ENCODE measurements around the gene CEND1. TPM values are rescaled to one million over a fixed set of nuclear protein-coding genes. Genes with fewer than 3 reads are reported as not detected.

The CEND1 gene
- total RNA-seq, 2 donors from 2014 or later: not detected

GRCh38 chr11:828506-829175 is 38.8 kb upstream of the CEND1 start:
- no peak for DNase-seq (ENCODE audit: low spot score)
- intact Hi-C loops (cut with DNase I): no loop called here

DNA sequence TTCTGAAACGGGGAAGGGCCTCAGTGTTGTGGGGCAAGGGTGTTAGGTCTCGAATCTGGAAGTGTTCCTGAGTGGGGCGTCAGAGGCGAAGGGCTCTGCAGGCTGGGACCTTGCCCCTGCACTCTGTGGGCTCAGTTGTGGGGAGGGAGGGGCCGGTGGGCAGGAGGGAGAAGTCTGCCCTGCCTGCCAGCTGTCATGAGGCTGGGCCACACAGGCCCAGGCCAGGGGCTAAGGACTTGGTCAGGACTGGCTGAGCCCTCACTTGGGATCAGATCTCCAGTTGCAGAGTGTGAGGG is 38.0 kb upstream of the CEND1 start, which contains the start of gene CRACR2B:
TSS of gene CRACR2B (plus strand) at position 23 of the 296 bp plus-strand sequence. CDS start 689 bp downstream, outside the sequence.
- DNase-seq (ENCODE audit: low spot score): peak; percentile 82

DNA sequence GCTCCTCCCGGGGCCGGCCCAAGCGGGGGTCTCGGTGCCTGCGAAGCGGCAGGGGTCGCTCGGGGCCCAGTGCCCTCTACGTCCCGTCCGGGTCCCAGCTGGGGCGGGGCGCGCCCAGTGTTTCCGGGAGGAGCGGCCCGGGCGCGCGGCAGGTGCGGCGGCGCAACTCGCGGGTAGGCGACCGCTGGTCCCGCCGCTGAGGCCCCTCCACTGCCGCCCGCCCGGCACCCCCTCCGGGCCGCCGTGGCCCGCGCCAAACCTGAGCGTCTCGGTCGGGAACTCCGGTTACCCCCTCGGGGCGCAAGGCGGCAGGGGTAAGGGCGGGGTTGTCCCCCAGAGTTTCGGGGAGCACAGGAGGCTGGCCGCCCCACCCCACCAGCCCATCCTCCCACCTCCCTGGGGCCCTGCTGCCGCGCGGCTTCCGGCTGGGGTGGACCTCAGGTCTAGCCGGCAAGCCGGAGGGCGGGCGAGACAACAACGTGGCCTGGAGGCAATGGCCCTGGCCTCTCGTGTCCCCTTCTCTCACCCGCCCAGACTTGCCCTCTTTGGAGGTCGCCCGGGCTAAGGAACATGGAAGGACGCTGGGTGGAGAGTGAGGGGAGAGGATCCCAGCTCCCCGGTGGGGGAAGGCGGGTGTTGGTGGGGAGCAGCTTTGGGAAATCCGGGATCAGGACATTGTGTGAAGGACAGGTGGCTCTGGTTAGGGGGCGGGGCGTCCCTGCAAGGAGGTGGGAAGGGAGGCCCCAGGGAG is 37.4 kb upstream of the CEND1 start:
- peak; percentile 85 for DNase-seq (ENCODE audit: low spot score)
- intact Hi-C loops (cut with DNase I): no loop called here

More for the DNA sequence above, 38.0 kb upstream of the CEND1 start, which contains the start of gene CRACR2B:
- intact Hi-C loops (cut with DNase I): no loop called here

GRCh38 chr11:826836-827145 is 36.9 kb upstream of the CEND1 start:
- intact Hi-C loops (cut with DNase I): no loop called here
- DNase-seq (ENCODE audit: low spot score): no peak

- intact Hi-C loops (cut with DNase I): no loop called here
- DNase-seq (ENCODE audit: low spot score): no peak
These were observed 36.3 kb upstream of the CEND1 start for GRCh38 chr11:826227-826621.

DNA sequence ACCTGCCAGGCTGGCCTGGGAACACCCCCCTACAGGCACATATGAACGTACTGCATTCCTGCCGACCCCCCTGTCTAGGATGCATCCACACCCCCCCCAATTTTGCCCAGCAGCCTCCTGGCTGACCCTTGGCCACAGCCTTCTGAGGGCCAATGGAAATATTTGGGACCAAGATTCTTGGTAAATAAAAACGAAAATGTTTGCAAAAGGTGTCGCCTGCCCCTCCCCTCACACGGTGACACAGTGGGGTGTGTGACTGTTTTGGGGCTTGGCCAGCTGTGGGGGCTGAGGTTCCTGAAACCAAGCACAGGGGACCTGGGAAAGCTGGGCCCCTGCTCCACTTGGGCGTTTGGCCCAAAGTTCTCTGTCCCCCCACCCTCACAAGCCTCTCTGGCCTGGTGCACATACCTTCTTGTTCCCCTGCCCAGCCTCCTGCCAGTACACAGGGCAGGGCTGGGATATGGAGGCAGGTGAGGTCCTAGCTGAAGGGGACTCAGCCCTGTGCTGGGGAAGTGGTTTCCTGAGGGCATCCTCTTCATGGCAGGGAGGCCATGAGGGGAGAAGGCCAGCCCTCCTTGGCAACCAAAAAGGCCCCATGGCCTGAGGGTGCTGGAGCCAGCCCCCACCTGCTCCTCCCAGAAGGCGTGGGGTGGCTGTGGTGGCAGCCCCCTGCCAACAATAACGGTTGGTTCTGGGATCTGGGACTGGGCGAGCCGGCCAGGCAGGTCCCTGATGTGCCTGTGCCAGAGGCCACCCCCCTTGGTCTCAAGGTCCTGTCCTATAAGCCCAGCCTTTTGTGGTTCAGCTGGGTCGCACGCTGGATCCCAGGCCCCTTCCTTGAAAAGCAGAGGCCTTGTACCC is 35.7 kb upstream of the CEND1 start:
- peak; percentile 78 for DNase-seq (ENCODE audit: low spot score)
- intact Hi-C loops (cut with DNase I): no loop called here

- no peak for DNase-seq (ENCODE audit: low spot score)
- intact Hi-C loops (cut with DNase I): no loop called here
These were observed 35.1 kb upstream of the CEND1 start for GRCh38 chr11:824942-825341.

DNA sequence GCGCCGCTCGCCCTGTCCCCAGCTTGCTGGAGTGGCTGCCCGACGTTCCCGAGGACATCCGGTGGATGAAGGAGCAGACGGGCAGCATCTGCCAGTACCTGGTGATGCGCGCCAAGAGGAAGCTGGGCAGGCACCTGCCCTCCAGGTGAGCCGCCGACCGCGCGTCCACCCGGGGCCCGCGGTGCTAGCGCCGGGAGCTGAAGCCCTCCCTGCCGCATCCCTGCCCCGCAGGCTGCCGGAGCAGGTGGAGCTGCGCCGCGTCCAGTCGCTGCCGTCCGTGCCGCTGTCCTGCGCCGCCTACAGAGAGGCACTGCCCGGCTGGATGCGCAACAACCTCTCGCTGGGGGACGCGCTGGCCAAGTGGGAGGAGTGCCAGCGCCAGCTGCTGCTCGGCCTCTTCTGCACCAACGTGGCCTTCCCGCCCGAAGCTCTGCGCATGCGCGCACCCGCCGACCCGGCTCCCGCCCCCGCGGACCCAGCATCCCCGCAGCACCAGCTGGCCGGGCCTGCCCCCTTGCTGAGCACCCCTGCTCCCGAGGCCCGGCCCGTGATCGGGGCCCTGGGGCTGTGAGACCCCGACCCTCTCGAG is 34.5 kb upstream of the CEND1 start:
- no peak for DNase-seq (ENCODE audit: low spot score)
- intact Hi-C loops (cut with DNase I): no loop called here

- no peak for DNase-seq (ENCODE audit: low spot score)
- intact Hi-C loops (cut with DNase I): no loop called here
These were observed 33.8 kb upstream of the CEND1 start for GRCh38 chr11:823441-824291.

- intact Hi-C loops (cut with DNase I): no loop called here
- peak; percentile 91 for DNase-seq (ENCODE audit: low spot score)
These were observed 31.9 kb upstream of the CEND1 start for GRCh38 chr11:821512-822371.

GRCh38 chr11:820655-821511 is 31.0 kb upstream of the CEND1 start:
- DNase-seq (ENCODE audit: low spot score): peak; percentile 93

DNA sequence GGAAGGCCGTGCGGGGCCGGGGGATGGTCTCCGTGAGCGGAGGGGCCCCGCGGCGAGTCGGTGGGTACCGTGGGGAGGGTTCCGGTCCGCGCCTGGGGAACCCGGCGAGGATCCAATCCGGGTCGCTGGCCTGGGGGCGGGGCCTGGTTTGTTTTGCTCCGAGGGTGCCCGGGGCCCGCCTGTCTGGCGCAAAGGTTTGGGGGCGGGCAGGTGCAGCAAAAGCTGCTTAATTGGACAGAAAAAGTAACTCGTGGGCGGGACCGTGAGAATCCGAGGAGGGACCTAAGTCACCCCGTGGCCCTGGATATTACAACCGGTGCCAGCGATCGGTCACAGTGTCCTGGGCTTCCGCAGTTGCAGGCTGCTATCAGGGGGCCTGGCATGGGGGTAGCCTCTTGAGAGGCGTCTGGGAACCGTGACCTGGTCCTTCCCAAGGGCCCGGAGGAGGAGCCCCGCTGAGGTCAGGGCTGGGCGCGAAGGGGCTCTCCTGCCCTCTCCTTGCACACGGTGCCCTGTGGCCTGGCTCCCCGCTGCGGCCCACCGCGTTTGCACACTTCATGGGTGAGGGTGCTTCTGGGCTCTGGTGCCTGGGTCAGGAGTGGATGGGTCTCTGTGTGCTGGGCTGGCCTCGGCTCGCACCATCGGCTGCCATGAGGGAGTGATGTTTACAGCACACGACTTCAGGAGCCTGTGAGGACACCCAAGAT is 30.2 kb upstream of the CEND1 start:
- intact Hi-C loops (cut with DNase I): loop anchor here in 1 of 2 donors (5.0 kb wide), 1 partner anchor 1007 kb away; no protein-coding TSS in a partner anchor
- peak; percentile 96 for DNase-seq (ENCODE audit: low spot score)

More at GRCh38 chr11:820655-821511, 31.0 kb upstream of the CEND1 start:
- intact Hi-C loops (cut with DNase I): no loop called here

DNA sequence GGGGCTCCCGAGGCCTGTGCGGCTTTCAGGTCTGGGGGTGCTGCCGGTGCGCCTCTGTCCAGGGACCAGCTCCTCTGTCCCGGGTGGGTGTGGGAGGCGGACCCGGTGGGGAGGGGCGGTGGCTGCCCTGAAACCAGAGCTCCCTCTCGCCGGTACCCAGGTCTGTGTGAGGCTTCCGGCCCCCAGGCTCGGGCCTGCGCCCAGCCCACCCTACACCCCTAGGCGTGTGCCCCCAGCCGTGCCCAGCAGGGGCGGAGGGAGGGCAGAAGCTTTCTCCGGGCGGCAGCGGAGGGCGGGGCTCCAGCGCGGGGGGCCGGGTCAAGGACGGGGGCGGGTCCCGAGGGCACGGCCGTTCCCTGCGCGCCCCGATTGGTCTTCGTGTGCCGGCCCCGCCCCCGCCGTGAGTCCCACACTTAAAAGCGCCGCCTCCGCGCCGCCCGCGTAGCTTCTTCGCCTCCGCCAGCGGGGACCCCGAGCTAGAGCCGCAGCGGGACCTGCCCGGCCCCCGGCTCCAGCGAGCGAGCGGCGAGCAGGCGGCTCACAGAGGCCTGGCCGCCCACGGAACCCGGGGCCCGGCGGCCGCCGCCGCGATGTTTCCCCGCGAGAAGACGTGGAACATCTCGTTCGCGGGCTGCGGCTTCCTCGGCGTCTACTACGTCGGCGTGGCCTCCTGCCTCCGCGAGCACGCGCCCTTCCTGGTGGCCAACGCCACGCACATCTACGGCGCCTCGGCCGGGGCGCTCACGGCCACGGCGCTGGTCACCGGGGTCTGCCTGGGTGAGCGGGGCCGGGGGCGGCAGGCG is 29.4 kb upstream of the CEND1 start:
- intact Hi-C loops (cut with DNase I): loop anchor here in 1 of 2 donors (5.0 kb wide), 1 partner anchor 1008 kb away; no protein-coding TSS in a partner anchor
- DNase-seq (ENCODE audit: low spot score): peak; percentile 97

DNA sequence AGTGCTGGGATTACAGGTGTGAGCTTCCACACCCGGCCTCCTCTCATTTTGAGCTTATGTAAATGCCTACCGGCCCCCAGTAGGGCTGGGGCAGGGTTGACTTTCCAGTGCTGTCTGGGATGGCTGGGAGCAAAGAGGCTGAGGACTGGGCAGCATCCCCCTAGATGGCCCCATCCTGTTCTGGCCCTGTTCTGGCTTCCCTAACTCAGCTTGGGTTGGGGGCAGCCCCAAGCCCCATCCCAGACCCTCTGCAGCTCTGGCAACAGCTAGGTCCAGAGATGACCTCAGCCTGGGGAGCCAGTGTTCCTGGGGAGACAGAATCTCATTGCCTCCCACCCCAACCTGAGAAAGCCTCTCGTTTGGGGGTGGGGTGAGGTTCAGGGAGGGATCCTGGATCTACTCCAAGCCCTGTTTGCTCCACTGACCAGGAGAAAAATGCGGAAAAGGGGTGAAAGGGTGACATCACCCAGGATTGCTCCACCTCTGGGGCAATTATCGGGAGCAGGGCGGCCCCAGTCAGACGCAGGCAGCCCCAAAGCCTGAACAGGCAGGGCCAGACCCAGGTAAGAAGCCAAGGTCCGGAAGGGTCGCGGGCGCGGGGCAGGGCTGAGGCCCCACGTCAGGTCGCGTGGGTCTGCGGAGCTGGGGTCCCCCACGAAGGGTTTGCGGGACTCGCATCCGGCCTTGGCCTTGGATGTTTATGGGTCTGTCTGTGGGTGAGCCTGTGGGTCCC is 28.7 kb upstream of the CEND1 start, which contains the start of gene PNPLA2:
TSS of gene PNPLA2 (plus strand) at position 519 of the 733 bp plus-strand sequence. CDS start 805 bp downstream, outside the sequence.
- DNase-seq (ENCODE audit: low spot score): peak; percentile 85
- intact Hi-C loops (cut with DNase I): loop anchor here in 1 of 2 donors (5.0 kb wide), 1 partner anchor 1009 kb away; no protein-coding TSS in a partner anchor

DNA sequence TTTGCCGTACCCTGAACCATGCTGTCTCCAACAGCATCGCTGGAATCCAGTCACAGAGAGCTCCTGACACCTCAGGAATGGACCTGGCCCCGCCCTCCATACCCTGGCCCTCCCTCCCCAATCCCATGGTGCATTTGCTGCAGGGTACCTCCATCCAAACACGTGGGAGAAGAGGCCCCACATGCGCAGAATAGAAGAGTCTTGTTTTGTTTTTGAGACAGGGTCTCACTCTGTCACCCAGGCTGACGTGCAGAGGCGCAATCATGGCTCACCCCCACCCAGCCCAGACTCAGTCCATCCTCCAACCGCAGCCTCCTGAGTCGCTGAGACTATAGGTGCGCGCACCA is 26.5 kb upstream of the CEND1 start:
- no peak for DNase-seq (ENCODE audit: low spot score)
- intact Hi-C loops (cut with DNase I): loop anchor here in 1 of 2 donors (5.0 kb wide), 1 partner anchor 1011 kb away; no protein-coding TSS in a partner anchor
